ENCODE results near the gene MTHFD2. TPM values are rescaled to one million over a fixed set of nuclear protein-coding genes. Genes with fewer than 3 reads are reported as not detected.

MTHFD2 gene
- 34.2 and 39.6 TPM in 2 replicates for polyA plus RNA-seq

DNA sequence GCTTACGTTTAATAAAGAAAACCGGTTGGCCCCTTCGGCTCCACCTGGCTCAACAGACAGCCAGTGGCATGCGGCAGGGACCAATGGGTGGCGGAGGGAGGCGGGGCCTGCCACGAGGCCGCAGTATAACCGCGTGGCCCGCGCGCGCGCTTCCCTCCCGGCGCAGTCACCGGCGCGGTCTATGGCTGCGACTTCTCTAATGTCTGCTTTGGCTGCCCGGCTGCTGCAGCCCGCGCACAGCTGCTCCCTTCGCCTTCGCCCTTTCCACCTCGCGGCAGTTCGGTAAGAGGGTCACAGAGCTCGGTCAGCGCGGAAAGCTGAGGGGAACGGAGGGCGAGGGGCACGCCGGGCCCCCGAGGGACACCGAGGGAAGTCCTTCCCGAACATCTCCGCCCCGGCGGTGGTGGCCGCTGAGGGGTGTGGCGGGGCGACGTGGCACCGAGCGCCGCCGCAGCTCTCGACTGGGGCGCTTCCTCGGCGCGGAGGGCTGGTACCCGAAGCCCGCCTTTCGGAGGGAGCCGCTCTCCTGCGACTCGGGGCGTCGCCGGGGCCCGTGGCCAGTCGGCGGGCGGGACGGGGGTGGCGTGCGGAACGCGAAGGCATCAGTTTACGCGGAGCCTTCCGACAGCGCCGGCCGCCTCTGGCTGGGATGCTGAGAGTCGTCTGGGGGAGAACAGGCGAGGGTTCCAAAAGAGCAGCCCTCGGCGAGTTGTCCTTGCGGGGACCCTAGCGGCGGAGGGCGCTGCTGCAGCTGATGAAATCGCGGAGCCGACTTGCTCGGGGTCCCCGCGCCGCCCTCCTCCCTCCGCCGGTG, at the start of gene MTHFD2:
Gene MTHFD2 (plus strand): TSS at position 155 of the 814 bp plus-strand sequence. CDS start 27 bp downstream, at position 182.

DNA sequence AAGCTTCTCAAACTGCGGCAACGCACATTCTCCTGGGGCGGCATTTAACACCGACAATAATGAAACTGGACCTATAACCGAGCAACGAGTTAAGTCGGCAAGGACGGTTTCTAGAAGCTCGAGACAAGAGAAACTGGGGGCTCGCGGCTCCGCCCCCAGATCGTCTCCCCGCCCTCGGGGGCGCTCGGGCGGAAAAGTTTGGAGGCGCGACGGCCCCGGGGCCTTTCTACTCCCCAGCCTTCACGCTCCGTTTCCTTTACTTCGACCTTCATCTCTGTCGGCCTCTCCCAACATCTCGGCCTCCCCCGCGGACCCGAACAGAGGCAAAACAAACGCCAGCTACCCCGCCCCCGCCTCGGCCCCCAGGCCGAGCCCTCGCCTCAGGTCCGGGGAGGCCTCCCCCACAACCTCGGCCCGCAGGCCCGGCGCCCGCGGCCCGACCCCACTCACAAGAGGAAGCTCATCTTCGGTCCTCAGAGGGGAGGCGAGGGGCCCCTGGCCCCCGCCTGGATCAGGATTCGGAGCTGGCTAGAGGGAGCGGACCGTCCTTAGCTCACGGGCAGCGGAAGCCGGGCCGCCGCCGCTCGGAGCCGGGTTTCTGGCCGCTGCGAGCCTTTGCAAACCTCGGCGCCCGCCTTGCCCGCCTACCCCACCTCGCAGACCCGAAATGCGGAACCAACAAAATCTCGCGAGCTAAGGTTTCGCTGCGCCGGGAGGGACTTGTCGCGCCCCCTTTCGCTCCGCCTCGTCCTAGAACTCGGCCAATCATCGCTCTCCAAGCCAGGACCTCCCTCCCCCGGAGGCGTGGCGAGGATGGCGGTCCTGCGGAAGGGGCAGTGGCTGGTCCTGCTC, 20.0 kb upstream of the MTHFD2 start, which contains the start of gene MOB1A:
Gene MOB1A (minus strand): TSS at position 669 of the 852 bp plus-strand sequence. CDS start 205 bp downstream, at position 464.

Other genes with a start within 250 kb of the MTHFD2 start
- gene TET3, start 213.7 kb upstream of the MTHFD2 start, polyA plus RNA-seq: 0.27 and 0.82 TPM in 2 replicates
- 348 and 406 TPM in 2 replicates for gene BOLA3, start 50.7 kb upstream of the MTHFD2 start, polyA plus RNA-seq
- gene MOB1A, start 19.7 kb upstream of the MTHFD2 start, polyA plus RNA-seq: 15.0 and 16.6 TPM in 2 replicates
- not detected in 2 replicates for gene SLC4A5, start 144.8 kb downstream of the MTHFD2 start, polyA plus RNA-seq
- gene DCTN1, start 181.7 kb downstream of the MTHFD2 start, polyA plus RNA-seq: 275 and 282 TPM in 2 replicates
- gene C2orf81, start 223.0 kb downstream of the MTHFD2 start, polyA plus RNA-seq: 0.14 and 0.58 TPM in 2 replicates
- gene WDR54, start 223.1 kb downstream of the MTHFD2 start, polyA plus RNA-seq: 25.1 and 25.5 TPM in 2 replicates
- not detected in 2 replicates for gene RTKN, start 243.3 kb downstream of the MTHFD2 start, polyA plus RNA-seq

Data from Purkinje cell (primary cell).